ENCODE results near the gene TRMT2B. TPM values are rescaled to one million over a fixed set of nuclear protein-coding genes. Genes with fewer than 3 reads are reported as not detected.
"Not testable (repeated sequence)": the region's sequence is repeated elsewhere in the genome, so short reads cannot be mapped to it uniquely, and the experiment has no call there.

Gene TRMT2B
- total RNA-seq, 4 donors from 2014 or later, result 14.9 to 25.4 (median 21.7) TPM

DNA sequence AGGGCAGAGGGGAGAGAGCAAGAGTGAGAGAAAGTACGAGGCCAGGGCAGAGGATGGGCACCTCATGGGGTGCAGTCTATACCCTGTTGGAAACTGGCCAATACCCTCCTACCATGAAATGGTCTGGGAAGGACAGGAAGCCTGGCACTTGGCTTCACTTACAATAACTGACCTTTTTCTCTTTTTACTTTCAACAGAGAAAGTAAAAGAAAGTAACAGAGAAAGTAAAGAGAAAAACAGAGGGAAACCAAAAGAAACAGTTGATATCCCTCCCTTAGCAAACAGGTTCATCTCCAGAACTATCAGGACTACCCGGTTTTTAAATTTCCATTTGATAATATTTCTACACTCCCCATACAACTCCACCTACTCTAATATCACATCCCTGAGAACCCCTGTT lies 61.8 kb downstream of the TRMT2B start:
- intact Hi-C loops (cut with DNase I; ENCODE audit: low total_unique reads) (no loop called here), in situ Hi-C loops (cut with MboI; ENCODE audit: low pct_ligation_motif_present in 1 of 4, low pct_unique_long_range_greater_than_20kb in 1 of 4, low sequenced_read_pairs in 3 of 4) (no loop called here)
- Histone ChIP-seq H3K4me3 (no peak overlapping the region), H3K27ac (no peak overlapping the region), H3K27me3 (no peaks in the 10 kb centered on the region), H3K9me3 (no peaks in the 10 kb centered on the region), H3K4me1 (no peaks in the 10 kb centered on the region), H3K36me3 (no peaks in the 10 kb centered on the region)
- TF ChIP-seq POLR2A (IDR thresholded peaks at IDR 0.05) (no peak), POLR2AphosphoS5 (IDR thresholded peaks at IDR 0.05) (no peak), EP300 (IDR thresholded peaks at IDR 0.05; ENCODE audit: low read depth) (no peak)
- TF ChIP-seq, protein P1, sequence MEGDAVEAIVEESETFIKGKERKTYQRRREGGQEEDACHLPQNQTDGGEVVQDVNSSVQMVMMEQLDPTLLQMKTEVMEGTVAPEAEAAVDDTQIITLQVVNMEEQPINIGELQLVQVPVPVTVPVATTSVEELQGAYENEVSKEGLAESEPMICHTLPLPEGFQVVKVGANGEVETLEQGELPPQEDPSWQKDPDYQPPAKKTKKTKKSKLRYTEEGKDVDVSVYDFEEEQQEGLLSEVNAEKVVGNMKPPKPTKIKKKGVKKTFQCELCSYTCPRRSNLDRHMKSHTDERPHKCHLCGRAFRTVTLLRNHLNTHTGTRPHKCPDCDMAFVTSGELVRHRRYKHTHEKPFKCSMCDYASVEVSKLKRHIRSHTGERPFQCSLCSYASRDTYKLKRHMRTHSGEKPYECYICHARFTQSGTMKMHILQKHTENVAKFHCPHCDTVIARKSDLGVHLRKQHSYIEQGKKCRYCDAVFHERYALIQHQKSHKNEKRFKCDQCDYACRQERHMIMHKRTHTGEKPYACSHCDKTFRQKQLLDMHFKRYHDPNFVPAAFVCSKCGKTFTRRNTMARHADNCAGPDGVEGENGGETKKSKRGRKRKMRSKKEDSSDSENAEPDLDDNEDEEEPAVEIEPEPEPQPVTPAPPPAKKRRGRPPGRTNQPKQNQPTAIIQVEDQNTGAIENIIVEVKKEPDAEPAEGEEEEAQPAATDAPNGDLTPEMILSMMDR (IDR thresholded peaks at IDR 0.05), result no peak
- DNase-seq, result no peak
- 63% methylated on average over 2 of the region's 2 CpGs; no CpG with 5 or more reads in 1 of the 2 donors for WGBS, 2 donors (ENCODE audit: low coverage in 1 of 2)

DNA sequence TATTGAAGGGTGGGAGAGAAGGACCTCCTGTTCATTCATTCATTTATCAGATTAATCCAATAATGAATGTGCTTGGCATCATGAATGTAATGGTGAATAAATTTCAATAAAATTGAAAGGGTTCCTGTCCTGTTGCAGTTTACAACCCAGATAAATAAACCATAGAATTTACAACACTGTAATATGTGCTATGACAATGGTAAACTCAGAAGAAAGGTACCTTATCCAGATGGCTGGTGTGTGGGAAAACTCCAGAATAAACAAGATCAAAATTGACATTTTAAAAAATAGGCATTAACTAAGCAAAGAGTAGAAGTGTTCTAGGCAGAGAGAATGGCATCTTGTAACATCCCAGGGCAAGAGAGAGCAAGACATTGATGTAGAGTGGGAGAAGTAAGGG lies 67.1 kb downstream of the TRMT2B start:
- Histone ChIP-seq H3K4me3 (no peak overlapping the region), H3K9me3 (no peaks in the 10 kb centered on the region), H3K27ac (no peak overlapping the region), H3K27me3 (no peaks in the 10 kb centered on the region), H3K36me3 (no peaks in the 10 kb centered on the region), H3K4me1 (no peaks in the 10 kb centered on the region)
- in situ Hi-C loops (cut with MboI; ENCODE audit: low pct_ligation_motif_present in 1 of 4, low pct_unique_long_range_greater_than_20kb in 1 of 4, low sequenced_read_pairs in 3 of 4) (no loop called here), intact Hi-C loops (cut with DNase I; ENCODE audit: low total_unique reads) (no loop called here)
- no peak for DNase-seq
- TF ChIP-seq, protein P1 (IDR thresholded peaks at IDR 0.05), result no peak
- no peak for TF ChIP-seq POLR2A (IDR thresholded peaks at IDR 0.05)
- TF ChIP-seq POLR2AphosphoS5 (IDR thresholded peaks at IDR 0.05), result no peak
- no peak for TF ChIP-seq EP300 (IDR thresholded peaks at IDR 0.05; ENCODE audit: low read depth)

DNA sequence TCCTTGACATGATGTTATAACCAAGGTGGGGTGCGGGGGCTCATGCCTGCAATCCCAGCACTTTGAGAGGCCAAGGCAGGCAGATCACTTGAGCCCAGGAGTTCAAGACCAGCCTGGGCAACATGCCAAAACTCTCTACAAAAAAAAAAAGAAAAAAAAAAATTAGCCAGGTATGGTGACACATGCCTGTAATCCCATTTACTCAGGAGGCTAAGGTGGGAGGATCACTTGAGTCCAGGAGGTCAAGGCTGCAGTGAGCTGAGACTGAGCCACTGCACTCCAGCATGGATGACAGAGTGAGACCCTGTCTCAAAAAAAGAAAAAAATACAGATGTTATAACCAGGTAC lies 70.4 kb downstream of the TRMT2B start:
- H3K4me1 ChIP-seq; H3K27me3 ChIP-seq; DNase-seq; H3K27ac ChIP-seq; in situ Hi-C loops (cut with MboI; ENCODE audit: low pct_ligation_motif_present in 1 of 4, low pct_unique_long_range_greater_than_20kb in 1 of 4, low sequenced_read_pairs in 3 of 4); H3K36me3 ChIP-seq; H3K9me3 ChIP-seq; H3K4me3 ChIP-seq; intact Hi-C loops (cut with DNase I; ENCODE audit: low total_unique reads): not testable (repeated sequence)
- 80% methylated on average over 1 of the region's 1 CpG; no CpG with 5 or more reads in 1 of the 2 donors for WGBS, 2 donors (ENCODE audit: low coverage in 1 of 2)

DNA sequence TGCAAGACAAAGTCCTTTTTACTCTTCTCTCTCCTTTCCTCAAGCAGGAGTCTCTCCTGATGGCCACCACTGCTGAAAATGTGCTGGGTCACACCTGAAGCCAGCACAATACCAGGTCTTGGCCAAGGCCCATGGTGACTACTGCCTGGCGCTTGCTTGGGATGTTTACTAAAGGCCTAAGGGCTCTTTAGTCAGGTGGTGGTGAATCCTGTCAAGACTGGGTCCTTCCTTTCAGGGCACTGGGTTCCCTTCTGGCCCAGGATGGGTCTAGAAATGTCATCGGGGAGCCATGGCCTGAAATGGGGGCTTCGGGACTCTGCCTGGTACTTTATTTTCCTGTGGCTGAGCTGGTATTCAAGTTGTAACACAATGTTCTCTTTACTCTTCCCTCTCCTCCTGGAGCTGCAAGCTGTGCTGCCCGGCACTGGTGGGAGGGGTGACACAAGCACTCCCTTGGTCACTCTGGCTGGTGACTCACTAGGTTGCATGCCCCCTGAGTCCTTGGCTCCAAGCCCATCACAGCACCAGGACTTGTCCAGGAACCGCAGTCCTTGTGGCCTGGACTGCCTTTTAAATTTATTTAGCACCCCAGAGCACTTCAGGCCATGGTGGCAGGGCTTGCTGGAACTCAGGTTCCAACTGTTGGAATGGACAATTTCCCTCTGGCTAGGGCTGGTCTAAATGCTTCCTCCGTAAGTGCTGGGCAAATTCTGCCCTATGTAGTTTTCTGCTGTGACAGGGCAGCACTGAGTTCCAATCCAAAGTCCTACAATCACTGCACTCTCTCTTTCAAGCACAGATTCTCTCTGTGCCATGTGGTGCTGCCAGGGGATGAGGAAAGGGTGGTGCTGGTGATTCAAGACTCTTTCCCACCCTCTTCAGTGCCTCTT lies 71.1 kb downstream of the TRMT2B start:
- Histone ChIP-seq H3K4me3 (no peak overlapping the region), H3K9me3 (no peaks in the 10 kb centered on the region), H3K27me3 (no peaks in the 10 kb centered on the region), H3K36me3 (no peaks in the 10 kb centered on the region), H3K27ac (no peak overlapping the region), H3K4me1 (no peaks in the 10 kb centered on the region)
- DNase-seq, result no peak
- 86% methylated on average over 6 of the region's 6 CpGs; no CpG with 5 or more reads in 1 of the 2 donors for WGBS, 2 donors (ENCODE audit: low coverage in 1 of 2)
- no peak for TF ChIP-seq POLR2A (IDR thresholded peaks at IDR 0.05)
- no peak for TF ChIP-seq EP300 (IDR thresholded peaks at IDR 0.05; ENCODE audit: low read depth)
- TF ChIP-seq POLR2AphosphoS5 (IDR thresholded peaks at IDR 0.05), result no peak
- TF ChIP-seq, protein P1 (IDR thresholded peaks at IDR 0.05), result no peak
- intact Hi-C loops (cut with DNase I; ENCODE audit: low total_unique reads), result no loop called here
- in situ Hi-C loops (cut with MboI; ENCODE audit: low pct_ligation_motif_present in 1 of 4, low pct_unique_long_range_greater_than_20kb in 1 of 4, low sequenced_read_pairs in 3 of 4), result no loop called here
